Renal pelvis (tissue), 3 donors: ENCODE measurements around the gene CCNC. TPM values are rescaled to one million over a fixed set of nuclear protein-coding genes. Genes with fewer than 3 reads are reported as not detected.

ENCODE experiments used
- polyA plus RNA-seq, 3 donors: library from polyadenylated mRNA; unstranded; fragments of 120-200 nt; gene quantifications; one replicate each; pipeline ENCODE4 v1.2.1, GENCODE V29; 2013; ENCODE audit not compliant: insufficient read length in 3 of 3

The CCNC gene
- polyA plus RNA-seq, 3 donors, result 70.5 to 89.3 (median 85.9) TPM

Other genes with a start within 250 kb of the CCNC start
- 1 to 10 TPM; 3.1 to 4.3 (median 3.7) TPM for gene FAXC, start 219.0 kb downstream of the CCNC start, polyA plus RNA-seq
- gene COQ3, start 174.5 kb downstream of the CCNC start, polyA plus RNA-seq, result 10 to 100 TPM; 11.6 to 12.4 (median 11.8) TPM
- gene PNISR, start 143.4 kb downstream of the CCNC start, polyA plus RNA-seq, result 100 to 1,000 TPM; 276 to 410 (median 373) TPM
- 10 to 100 TPM in 2 of 3 donors, 1 to 10 TPM in 1; 7.2 to 15.4 (median 13.3) TPM for gene USP45, start 53.2 kb downstream of the CCNC start, polyA plus RNA-seq
- not detected for gene PRDM13, start 38.2 kb upstream of the CCNC start, polyA plus RNA-seq